ENCODE data around the gene E2F2.
A peak's percentile ranks its signal among the peaks of the same experiment; 100 is the strongest.

Gene E2F2

GRCh38 chr1:23563003-23563402 is 32.0 kb upstream of the E2F2 start:
- no peak for DNase-seq (ENCODE audit: low spot score)

GRCh38 chr1:23562137-23562876 is 31.3 kb upstream of the E2F2 start:
- peak; percentile 94 for DNase-seq (ENCODE audit: low spot score)

GRCh38 chr1:23561813-23562100 is 30.7 kb upstream of the E2F2 start:
- DNase-seq (ENCODE audit: low spot score), result no peak

DNA sequence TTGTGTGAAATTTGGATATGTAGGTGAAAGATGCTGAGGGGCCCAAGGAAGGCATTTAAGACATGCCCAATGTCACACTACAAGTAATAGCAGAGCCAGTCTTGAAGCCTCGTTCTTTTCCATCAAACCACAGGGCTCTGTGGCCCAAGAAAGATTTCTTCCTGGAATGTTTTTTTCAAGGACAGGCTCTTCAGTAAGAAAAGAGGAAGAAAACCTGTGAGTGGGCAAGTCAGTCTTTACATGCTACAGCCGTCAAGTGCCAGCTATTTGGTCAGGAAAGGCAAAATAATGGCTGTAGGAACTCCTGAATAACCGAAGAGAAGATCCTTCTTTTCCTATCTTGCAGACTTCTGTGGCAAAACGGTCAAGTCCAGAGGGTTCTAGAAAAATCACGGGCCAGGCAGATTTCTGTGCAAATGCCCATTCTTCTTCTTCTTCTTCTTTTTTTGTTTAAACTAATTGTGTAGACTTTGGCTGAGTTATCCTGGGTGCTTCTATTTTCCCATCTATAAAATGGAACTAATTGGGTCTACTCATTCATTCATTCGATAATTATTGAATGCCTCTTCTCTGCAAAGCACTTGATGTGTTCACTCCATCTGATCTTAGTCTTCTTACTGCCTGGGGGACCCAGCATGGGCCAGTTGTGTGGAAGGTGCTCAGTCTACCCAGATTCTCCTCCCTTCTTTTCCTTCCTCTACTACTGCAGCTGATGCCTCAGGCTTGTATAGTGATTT is 30.2 kb upstream of the E2F2 start:
- no peak for DNase-seq (ENCODE audit: low spot score)

DNA sequence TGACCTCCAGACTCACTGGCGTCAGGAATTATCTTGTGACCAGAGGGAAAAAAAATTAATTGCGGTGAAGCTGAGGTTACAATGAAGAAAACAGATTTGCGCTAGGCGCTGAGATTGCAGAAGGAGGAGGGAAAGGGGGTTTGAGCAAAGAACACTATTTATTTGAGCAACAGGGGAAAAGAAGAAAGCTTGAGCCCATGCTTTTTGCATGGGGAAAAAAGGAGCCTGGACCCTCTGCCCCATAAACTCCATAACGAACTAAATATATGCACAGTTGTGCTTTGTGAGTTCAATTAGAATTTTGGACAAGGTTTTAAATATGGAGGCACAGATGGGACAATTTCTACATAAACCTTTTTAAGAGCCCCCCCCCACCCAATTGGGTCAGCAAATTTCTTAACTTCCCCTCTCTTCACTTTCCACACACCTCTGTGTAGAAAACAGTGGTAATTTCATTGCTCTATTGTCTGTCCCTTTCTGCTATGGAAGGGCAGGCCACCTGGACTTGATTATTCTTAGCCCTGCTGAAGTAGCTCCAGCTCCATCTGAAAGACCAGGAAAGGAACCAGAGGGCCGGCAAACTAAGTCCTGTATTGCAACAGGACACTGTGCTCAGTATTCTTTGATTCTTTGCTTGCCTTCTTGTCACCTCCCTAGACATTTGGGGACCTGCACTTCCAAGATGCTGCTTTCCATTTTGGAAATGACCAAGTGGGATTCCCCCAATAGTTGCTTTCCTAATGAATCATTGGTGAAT is 29.1 kb upstream of the E2F2 start:
- DNase-seq (ENCODE audit: low spot score), result no peak

DNA sequence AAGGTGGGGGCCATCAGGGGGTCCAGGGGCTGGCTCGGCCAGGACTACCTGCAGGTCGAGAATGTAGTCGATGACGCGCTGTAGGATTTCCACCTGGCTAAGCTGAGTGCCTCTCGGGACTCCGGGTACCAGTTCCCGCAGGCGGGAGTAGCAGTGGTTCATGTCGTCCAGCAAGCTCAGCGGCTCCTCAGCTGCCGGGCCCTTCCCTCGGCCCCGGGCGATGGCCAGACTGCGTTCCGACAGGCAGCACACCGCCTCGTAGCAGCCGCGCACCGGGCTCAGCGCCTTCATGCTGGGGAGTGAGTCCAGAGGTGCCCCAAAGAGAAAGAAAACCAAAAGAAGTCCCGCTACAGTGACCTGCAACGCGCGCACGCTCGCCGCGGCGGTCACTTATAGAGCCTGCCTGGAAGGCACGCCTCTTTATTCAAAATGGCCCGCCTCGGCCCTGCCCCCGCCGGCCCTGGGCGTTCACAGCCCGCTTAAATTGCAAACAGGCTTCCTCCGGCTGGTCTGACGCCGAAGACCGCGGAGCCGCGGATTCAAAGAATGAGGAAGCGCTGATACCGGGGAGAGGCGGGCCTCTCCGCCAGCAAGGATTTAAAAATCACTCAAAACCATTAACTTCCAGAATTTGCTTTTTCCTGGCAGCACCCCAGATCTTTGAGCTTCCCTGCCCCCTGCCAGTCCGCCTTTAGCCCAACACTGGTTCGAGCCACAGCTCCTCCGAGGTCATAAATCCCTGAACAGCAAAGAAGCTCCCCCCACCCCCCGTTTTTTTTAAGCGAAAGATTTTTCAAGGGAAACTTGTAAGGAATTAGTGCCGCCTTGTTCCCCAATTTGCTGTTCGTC is 28.3 kb upstream of the E2F2 start, which contains the start of gene ID3:
TSS of gene ID3 (minus strand) at position 366 of the 849 bp plus-strand sequence. CDS start at position 291, 75 bp downstream.
- DNase-seq (ENCODE audit: low spot score), result peak; percentile 94

DNA sequence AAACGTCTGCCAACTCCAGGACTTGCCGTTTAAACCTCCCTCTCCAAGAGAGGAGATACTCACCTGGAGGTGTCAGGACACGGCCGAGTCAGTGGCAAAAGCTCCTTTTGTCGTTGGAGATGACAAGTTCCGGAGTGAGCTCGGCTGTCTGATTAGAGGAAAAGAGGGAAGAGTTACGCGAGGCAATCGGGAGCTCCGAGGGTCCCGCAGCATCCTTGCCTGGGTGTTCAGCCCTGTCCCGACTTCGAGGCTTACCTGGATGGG is 27.8 kb upstream of the E2F2 start:
- no peak for DNase-seq (ENCODE audit: low spot score)

DNA sequence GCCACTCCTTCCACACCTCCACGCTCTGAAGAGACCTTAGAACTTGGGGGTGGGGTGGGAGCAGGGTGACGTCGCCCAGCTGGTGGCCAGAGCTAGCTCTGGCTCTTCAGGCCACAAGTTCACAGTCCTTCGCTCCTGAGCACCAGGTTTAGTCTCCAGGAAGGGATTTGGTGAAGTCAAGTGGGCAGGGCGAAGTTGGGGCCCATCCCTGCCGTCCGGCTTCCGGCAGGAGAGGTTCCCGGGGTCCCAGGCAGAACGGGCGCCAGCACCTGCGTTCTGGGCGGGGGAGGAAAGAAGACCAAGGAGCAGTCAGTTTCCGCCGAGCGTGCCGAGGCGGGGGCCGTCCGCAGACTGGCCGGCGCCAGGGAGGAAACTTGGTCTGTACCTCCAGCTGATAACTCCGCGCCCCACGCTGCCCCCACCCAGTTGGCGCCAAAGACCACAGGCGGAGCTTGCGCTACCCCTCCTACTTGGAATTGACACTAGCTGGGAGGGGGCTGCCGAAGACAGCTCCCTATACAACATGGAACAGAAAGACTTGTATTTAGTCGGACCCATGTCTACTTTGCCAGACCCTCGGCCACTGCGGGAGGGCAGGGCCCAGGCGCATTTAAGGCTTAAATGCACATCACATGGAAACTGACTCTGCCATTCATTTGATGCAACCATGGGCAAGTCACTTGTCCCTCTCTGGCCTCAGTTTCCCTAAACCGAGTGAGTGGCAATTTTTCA is 27.3 kb upstream of the E2F2 start:
- DNase-seq (ENCODE audit: low spot score), result peak; percentile 70

GRCh38 chr1:23557471-23558124 is 26.6 kb upstream of the E2F2 start:
- no peak for DNase-seq (ENCODE audit: low spot score)

GRCh38 chr1:23556635-23557470 is 25.8 kb upstream of the E2F2 start:
- no peak for DNase-seq (ENCODE audit: low spot score)

DNA sequence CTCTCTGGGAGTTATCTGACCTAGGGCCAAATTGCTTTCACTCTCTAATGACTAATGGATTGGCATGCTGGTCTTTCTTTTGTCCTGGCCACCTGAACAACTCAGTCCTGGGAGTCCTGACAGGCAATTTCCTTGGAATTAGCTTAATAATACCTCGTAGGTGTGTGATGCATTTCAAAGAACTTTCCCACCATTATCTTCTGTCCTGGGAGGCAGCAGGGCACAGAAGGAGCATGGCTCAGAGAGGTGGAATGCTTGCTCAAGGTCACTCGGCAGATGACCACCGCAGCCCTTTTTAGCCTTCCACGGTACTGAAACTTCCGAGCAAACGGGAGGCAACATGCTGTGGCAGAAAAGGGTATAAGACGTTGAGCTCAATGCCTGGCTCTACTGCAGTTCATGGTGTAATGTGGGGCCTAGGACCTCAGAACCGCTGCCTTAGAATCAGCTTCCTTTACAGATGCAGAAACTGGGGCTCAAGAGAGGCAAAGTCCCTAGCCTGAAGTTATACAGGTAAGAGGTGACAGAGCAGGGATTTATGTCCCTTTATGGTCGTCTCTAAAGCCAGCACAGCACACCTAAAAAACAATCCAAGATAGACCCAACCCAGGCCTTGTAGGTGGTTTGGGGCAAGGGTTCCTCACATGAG is 25.1 kb upstream of the E2F2 start:
- no peak for DNase-seq (ENCODE audit: low spot score)

GRCh38 chr1:23555270-23555985 is 24.4 kb upstream of the E2F2 start:
- DNase-seq (ENCODE audit: low spot score), result no peak

DNA sequence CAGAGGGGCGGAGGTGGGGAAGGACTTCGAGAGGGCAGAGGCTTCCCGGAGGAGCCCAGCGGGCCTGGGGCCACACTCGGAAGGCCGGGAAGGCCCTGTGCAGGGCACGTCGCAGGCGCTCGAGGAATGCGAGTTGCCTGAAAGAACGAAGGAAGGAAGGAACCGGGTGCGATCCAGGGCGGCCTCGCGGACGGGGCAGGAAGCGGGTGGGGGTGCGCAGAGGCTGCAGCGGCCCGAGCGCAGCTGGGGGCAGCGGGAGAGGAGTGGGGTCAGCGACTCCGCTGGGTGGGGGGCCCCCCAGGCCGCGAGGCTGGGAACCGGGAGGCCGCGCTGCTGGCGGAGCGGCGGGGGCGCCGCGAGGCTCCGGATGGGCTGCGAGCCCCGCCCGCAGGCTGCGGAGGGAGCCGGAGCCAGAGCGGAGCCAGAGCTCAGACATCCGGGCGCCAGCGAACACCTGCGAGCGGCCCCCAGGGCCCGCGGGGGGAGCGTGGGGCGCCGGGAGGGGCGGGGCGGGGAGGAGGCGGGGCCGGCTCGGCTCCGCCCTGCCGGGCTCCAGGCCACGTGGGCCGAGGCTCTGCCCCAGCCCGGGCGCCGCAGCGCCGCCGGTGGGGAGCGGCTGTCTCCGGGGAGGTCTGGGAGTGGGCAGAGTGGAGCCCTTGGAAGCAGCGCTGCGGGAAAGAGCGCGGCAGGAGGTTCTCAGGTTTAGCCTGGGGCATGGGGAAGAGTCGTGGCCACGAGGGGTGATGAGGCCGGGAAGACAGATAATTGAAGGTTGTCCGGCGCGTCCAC is 23.6 kb upstream of the E2F2 start:
- peak; percentile 88 for DNase-seq (ENCODE audit: low spot score)

DNA sequence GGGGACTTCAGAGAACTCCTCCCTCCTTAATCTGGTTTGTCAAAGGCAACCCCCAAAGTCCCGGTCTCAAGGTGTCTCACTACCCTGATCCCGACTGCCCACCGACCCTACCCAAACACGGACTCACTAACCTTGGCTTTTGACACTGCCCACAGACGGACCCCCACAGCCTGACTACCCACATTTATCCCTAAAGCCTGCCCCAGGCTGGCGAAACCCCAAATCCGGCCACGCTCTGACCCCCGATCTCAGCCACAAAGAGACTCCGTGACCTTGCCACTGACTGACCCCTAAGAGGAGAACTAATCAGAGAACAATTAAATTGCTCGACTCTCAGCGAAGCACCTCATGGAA is 23.1 kb upstream of the E2F2 start:
- DNase-seq (ENCODE audit: low spot score), result no peak

- DNase-seq (ENCODE audit: low spot score), result no peak
These were observed 22.4 kb upstream of the E2F2 start for GRCh38 chr1:23553231-23554126.

- no peak for DNase-seq (ENCODE audit: low spot score)
These were observed 20.8 kb upstream of the E2F2 start for GRCh38 chr1:23551849-23552248.

- DNase-seq (ENCODE audit: low spot score), result no peak
These were observed 17.7 kb upstream of the E2F2 start for GRCh38 chr1:23548704-23549143.
